AG04450 (cell line): Measurements from ENCODE around the gene SASH3. TPM values are rescaled to one million over a fixed set of nuclear protein-coding genes. Genes with fewer than 3 reads are reported as not detected.

Experiments
- CTCF ChIA-PET: fragments of 300-600, 350-600 bp; formaldehyde crosslinking; extraction: SDS; loops from one replicate; lab custom pipeline; 2022; ENCODE audit warnings: antibody characterized with exemption, inconsistent platforms; lab: Charles Lee
- POLR2A ChIA-PET: fragments of 350-600 bp; formaldehyde crosslinking; extraction: SDS; loops from one replicate; lab custom pipeline; 2021; ENCODE audit warnings: antibody characterized with exemption, inconsistent platforms; lab: Yijun Ruan, JAX
- DNase-seq: peaks from one replicate; pipeline ENCODE4 v3.0.0-alpha.2; 2011; ENCODE audit warnings: low read depth, low spot score
- H3K27ac ChIP-seq: one replicate; pipeline ENCODE4 v1.5.1; 2012; ENCODE audit warnings: low read depth, low read length, control low read depth
- H3K27me3 ChIP-seq: one replicate; pipeline ENCODE4 v1.6.0; 2012; ENCODE audit warnings: low read length; ENCODE audit not compliant: control insufficient read depth, insufficient read depth
- H3K4me3 ChIP-seq: 2 replicates; pipeline ENCODE4 v1.5.1; 2011; ENCODE audit warnings: mild to moderate bottlenecking, low read depth, low read length, control low read depth
- H3K9me3 ChIP-seq: 2 replicates; pipeline ENCODE4 v1.5.1; 2012; ENCODE audit warnings: low read length; ENCODE audit not compliant: control insufficient read depth, insufficient read depth
- CTCF ChIP-seq: IDR thresholded peaks from 2 replicates; pipeline ENCODE4 v1.5.1; 2011; ENCODE audit warnings: low read depth, low read length, control low read depth, inconsistent platforms
- polyA plus RNA-seq: library from polyadenylated mRNA; depleted of rRNA; stranded (reverse); fragments of >200 nt; gene quantifications from 2 replicates; pipeline ENCODE4 v1.2.3, GENCODE V29; 2011

The SASH3 gene
- polyA plus RNA-seq, 1 experiment = not detected

GRCh38 chrX:129779086-129779672, 570 bp upstream of the SASH3 start:
- Histone ChIP-seq H3K27me3 (peaks cover 3% of the 10 kb centered on the region), H3K4me3 (no peak overlapping the region), H3K27ac (no peak overlapping the region), H3K9me3 (no peaks in the 10 kb centered on the region)
- no peak for TF ChIP-seq CTCF
- ChIA-PET POLR2A (no interaction called here), CTCF (no interaction called here)
- no peak for DNase-seq

GRCh38 chrX:129780441-129781105, 824 bp downstream of the SASH3 start:
- Histone ChIP-seq H3K27me3 (peaks cover 3% of the 10 kb centered on the region), H3K4me3 (no peak overlapping the region), H3K9me3 (no peaks in the 10 kb centered on the region), H3K27ac (no peak overlapping the region)
- DNase-seq = no peak
- ChIA-PET POLR2A (no interaction called here), CTCF (no interaction called here)
- no peak for TF ChIP-seq CTCF

DNA sequence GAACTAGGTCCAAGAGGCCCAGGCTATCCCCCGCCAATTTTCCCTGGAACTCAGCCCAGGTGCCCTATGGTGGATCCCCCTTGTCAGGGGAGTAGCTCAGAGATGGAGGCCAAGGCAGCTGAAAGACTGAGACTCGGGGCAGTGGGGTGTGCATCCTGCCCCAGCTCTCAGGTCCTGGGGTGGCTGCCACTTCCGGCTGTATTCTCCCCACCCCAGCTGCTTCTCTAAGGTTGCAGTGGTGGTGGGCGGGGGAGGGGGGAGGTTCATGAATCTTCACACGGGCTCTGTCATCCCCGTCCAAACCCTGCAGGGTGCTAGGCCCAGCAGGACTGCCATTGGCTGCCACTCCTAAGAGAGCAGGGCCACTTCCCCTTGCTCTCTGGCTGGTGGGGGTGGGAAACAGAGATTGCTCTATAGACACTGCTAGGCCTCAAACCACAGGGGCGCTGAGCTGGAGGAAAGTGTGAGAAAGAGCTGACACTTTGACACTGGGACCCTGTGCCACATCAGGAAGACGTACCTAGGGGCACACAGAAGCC, 1.5 kb downstream of the SASH3 start:
- DNase-seq = no peak
- peaks cover 3% of the 10 kb centered on the region for H3K27me3 ChIP-seq
- no peak overlapping the region for H3K27ac ChIP-seq
- POLR2A ChIA-PET = no interaction called here
- no peaks in the 10 kb centered on the region for H3K9me3 ChIP-seq
- no peak overlapping the region for H3K4me3 ChIP-seq
- CTCF ChIA-PET = no interaction called here
- no peak for TF ChIP-seq CTCF

GRCh38 chrX:129781680-129782495, 2.1 kb downstream of the SASH3 start:
- no peak overlapping the region for H3K4me3 ChIP-seq
- no peak for TF ChIP-seq CTCF
- H3K27ac ChIP-seq = no peak overlapping the region
- no peaks in the 10 kb centered on the region for H3K9me3 ChIP-seq
- POLR2A ChIA-PET = no interaction called here
- CTCF ChIA-PET = no interaction called here
- DNase-seq = no peak
- peaks cover 3% of the 10 kb centered on the region for H3K27me3 ChIP-seq
